ENCODE measurements around the gene HOXB3. TPM values are rescaled to one million over a fixed set of nuclear protein-coding genes. Genes with fewer than 3 reads are reported as not detected.
A peak's percentile ranks its signal among the peaks of the same experiment; 100 is the strongest.
"Not testable (repeated sequence)": the region's sequence is repeated elsewhere in the genome, so short reads cannot be mapped to it uniquely, and the experiment has no call there.

The HOXB3 gene
- total RNA-seq, 4 donors from 2014 or later = 25.7 to 57.1 (median 34.9) TPM

DNA sequence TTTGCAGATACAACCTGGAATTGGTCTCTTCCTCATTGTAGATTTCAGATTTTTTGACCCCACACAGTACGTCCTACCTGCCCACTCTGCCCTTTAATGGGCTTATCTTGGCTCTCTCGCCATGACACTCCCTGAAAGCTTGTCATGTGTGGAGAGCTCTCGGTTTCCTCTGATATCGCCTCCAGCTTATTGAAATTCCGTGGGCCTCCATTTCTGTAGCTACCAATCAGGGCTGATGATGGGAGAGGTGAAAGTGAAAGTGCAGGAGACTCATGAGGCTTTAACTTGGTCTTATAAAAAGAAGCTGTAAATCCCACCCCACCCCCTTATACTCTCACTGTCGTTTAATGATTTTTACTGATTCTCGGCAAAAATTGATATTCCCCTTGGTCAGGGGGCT, 76.9 kb downstream of the HOXB3 start:
- Histone ChIP-seq H3K36me3 (no peaks in the 10 kb centered on the region), H3K4me3 (no peak overlapping the region), H3K27ac (peak overlapping the region in 2 of 4 donors; percentile 17 to 22), H3K9me3 (no peaks in the 10 kb centered on the region), H3K27me3 (peaks cover 19% of the 10 kb centered on the region), H3K4me1 (peaks cover 0 to 5% (median 2%) of the 10 kb centered on the region in 4 donors)
- no peak for TF ChIP-seq EP300 (IDR thresholded peaks at IDR 0.05; ENCODE audit: low read depth)
- no peak for TF ChIP-seq POLR2A (IDR thresholded peaks at IDR 0.05)
- TF ChIP-seq, protein P1, sequence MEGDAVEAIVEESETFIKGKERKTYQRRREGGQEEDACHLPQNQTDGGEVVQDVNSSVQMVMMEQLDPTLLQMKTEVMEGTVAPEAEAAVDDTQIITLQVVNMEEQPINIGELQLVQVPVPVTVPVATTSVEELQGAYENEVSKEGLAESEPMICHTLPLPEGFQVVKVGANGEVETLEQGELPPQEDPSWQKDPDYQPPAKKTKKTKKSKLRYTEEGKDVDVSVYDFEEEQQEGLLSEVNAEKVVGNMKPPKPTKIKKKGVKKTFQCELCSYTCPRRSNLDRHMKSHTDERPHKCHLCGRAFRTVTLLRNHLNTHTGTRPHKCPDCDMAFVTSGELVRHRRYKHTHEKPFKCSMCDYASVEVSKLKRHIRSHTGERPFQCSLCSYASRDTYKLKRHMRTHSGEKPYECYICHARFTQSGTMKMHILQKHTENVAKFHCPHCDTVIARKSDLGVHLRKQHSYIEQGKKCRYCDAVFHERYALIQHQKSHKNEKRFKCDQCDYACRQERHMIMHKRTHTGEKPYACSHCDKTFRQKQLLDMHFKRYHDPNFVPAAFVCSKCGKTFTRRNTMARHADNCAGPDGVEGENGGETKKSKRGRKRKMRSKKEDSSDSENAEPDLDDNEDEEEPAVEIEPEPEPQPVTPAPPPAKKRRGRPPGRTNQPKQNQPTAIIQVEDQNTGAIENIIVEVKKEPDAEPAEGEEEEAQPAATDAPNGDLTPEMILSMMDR (IDR thresholded peaks at IDR 0.05) = no peak
- TF ChIP-seq POLR2AphosphoS5 (IDR thresholded peaks at IDR 0.05) = no peak
- DNase-seq = no peak
- intact Hi-C loops (cut with DNase I; ENCODE audit: low total_unique reads) = no loop called here
- in situ Hi-C loops (cut with MboI; ENCODE audit: low pct_ligation_motif_present in 1 of 4, low pct_unique_long_range_greater_than_20kb in 1 of 4, low sequenced_read_pairs in 3 of 4) = no loop called here
- 34 to 45% methylated on average over 7 of the region's 7 CpGs for WGBS, 2 donors (ENCODE audit: low coverage in 1 of 2)

DNA sequence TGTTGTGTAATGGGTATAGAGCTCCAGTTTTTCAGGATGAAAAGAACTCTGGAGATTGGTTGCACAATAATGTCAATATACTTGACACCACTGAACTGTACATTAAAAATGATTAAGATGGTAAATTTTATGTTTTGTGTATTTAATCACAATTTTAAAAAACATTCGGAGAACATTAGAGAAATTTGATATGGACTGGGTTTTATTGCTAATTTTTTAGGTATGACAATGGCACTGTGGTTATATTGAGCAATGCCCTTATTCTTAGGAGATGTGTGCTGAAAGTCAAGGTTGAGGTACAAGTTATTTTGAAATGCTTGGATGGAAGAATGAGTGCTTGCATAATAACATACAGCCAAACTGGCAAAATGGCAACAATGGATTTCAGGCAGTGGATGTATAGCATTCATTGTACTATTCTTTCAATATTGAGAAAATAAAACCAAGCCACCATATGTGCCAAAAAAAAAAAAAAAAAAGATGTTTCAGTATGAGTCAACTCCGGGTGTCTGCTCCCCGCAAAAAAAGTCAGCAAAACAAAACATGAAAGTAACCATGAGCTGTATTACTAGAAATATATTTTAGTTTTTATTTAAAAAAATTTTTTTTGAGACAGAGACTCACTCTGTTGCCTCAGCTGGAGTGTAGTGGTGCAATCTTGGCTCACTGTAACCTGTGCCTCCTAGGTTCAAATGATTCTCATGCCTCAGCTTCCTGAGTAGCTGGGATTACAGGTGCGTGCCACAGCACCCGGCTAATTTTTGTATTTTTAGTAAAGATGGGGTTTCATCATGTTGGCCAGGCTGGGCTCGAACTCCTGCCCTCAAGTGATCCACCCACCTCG, 79.1 kb downstream of the HOXB3 start:
- intact Hi-C loops (cut with DNase I; ENCODE audit: low total_unique reads) (no loop called here), in situ Hi-C loops (cut with MboI; ENCODE audit: low pct_ligation_motif_present in 1 of 4, low pct_unique_long_range_greater_than_20kb in 1 of 4, low sequenced_read_pairs in 3 of 4) (no loop called here)
- H3K9me3 ChIP-seq = no peaks in the 10 kb centered on the region
- WGBS, 2 donors (ENCODE audit: low coverage in 1 of 2) = 74 to 82% methylated on average over 7 of the region's 7 CpGs
- TF ChIP-seq EP300 (IDR thresholded peaks at IDR 0.05; ENCODE audit: low read depth) (no peak), POLR2AphosphoS5 (IDR thresholded peaks at IDR 0.05) (no peak), POLR2A (IDR thresholded peaks at IDR 0.05) (no peak)
- TF ChIP-seq, protein P1 (IDR thresholded peaks at IDR 0.05) = no peak
- no peak for DNase-seq
- no peaks in the 10 kb centered on the region for H3K36me3 ChIP-seq
- H3K27ac ChIP-seq = no peak overlapping the region
- no peak overlapping the region for H3K4me3 ChIP-seq
- peaks cover 0 to 4% (median 2%) of the 10 kb centered on the region in 4 donors for H3K4me1 ChIP-seq
- H3K27me3 ChIP-seq = peaks cover 13% of the 10 kb centered on the region

DNA sequence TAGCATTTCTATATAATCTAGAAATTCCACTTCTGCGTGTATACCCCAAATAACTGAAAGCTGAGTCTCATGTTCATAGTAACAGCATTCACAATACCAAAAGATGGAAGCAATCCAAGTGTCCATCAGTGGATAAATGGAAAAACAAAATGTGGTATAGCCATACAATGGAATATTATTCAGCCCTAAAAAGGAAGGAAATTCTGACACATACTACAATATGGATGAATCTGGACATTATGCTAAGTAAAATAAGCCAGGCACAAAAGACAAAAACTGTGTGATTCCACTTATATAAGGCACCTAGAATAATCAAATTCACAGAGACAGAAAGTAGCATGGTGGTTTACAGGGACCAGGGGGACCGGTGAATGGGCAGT, 79.7 kb downstream of the HOXB3 start:
- DNase-seq = no peak
- H3K36me3 ChIP-seq = no peaks in the 10 kb centered on the region
- in situ Hi-C loops (cut with MboI; ENCODE audit: low pct_ligation_motif_present in 1 of 4, low pct_unique_long_range_greater_than_20kb in 1 of 4, low sequenced_read_pairs in 3 of 4) (no loop called here), intact Hi-C loops (cut with DNase I; ENCODE audit: low total_unique reads) (no loop called here)
- no peak overlapping the region for H3K27ac ChIP-seq
- TF ChIP-seq, protein P1 (IDR thresholded peaks at IDR 0.05) = no peak
- TF ChIP-seq EP300 (IDR thresholded peaks at IDR 0.05; ENCODE audit: low read depth) (no peak), POLR2A (IDR thresholded peaks at IDR 0.05) (no peak), POLR2AphosphoS5 (IDR thresholded peaks at IDR 0.05) (no peak)
- no peaks in the 10 kb centered on the region for H3K9me3 ChIP-seq
- H3K27me3 ChIP-seq = peaks cover 13% of the 10 kb centered on the region
- no peak overlapping the region for H3K4me3 ChIP-seq
- peaks cover 0 to 9% (median 6%) of the 10 kb centered on the region in 4 donors for H3K4me1 ChIP-seq
- WGBS, 2 donors (ENCODE audit: low coverage in 1 of 2) = 70 to 91% methylated on average over 1 to 2 of the region's 2 CpGs

DNA sequence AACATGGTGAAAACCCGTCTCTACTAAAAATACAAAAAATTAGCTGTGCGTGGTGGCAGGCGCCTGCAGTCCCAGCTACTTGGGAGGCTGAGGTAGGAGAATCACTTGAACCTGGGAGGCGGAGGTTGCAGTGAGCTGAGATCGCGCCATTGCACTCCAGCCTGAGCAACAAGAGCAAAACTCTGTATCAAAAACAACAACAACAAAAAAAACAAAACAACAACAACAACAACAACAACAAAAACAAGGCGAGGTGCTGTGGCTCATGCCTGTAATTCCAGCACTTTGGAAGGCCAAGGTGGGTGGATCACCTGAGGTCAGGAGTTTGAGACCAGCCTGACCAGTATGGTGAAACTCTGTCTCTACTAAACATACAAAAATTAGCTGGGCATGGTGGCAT, 80.3 kb downstream of the HOXB3 start:
- intact Hi-C loops (cut with DNase I; ENCODE audit: low total_unique reads); in situ Hi-C loops (cut with MboI; ENCODE audit: low pct_ligation_motif_present in 1 of 4, low pct_unique_long_range_greater_than_20kb in 1 of 4, low sequenced_read_pairs in 3 of 4): not testable (repeated sequence)
- WGBS, 2 donors (ENCODE audit: low coverage in 1 of 2) = 95 to 100% methylated on average over 1 to 7 of the region's 7 CpGs

More for the DNA sequence above, 80.3 kb downstream of the HOXB3 start:
- Histone ChIP-seq H3K27me3 (peaks cover 10% of the 10 kb centered on the region), H3K4me1 (peaks cover 0 to 14% (median 6%) of the 10 kb centered on the region in 4 donors)
- H3K36me3 ChIP-seq, H3K27ac ChIP-seq, H3K4me3 ChIP-seq, H3K9me3 ChIP-seq, DNase-seq: not testable (repeated sequence)

Measured in transverse colon (tissue), 4 donors.